WTC11 (cell line): ENCODE results near the gene NALCN. TPM values are rescaled to one million over a fixed set of nuclear protein-coding genes. Genes with fewer than 3 reads are reported as not detected.

Experiments used
- ATAC-seq: fragments of 200-7000 bp; cut with Tn5 transposase; 2 replicates; pipeline ENCODE4 v1.10.0; 2021; ENCODE audit warnings: mild to moderate bottlenecking, moderate library complexity
- CTCF ChIA-PET: fragments of 300-600 bp; sonication (Branson Sonifier 250); formaldehyde crosslinking; loops from one replicate; lab custom pipeline; 2021; ENCODE audit warnings: antibody characterized with exemption; lab: Charles Lee
- POLR2A ChIA-PET: fragments of 350-600 bp; sonication (Branson Sonifier 250); formaldehyde crosslinking; loops from one replicate; lab custom pipeline; 2021; ENCODE audit warnings: antibody characterized with exemption; lab: Charles Lee
- DNase-seq: peaks from one replicate; pipeline ENCODE4 v3.0.0; 2021; ENCODE audit warnings: low spot score
- H3K27ac Mint-ChIP-seq: 2 replicates; pipeline ENCODE4 v1.8.0; 2021; ENCODE audit warnings: mixed read lengths
- H3K27me3 Mint-ChIP-seq: 2 replicates; pipeline ENCODE4 v1.8.0; 2021; ENCODE audit warnings: low read depth, mild to moderate bottlenecking, moderate library complexity, mixed read lengths
- H3K36me3 Mint-ChIP-seq: 2 replicates; pipeline ENCODE4 v1.8.0; 2021; ENCODE audit warnings: mixed read lengths
- H3K4me1 Mint-ChIP-seq: 2 replicates; pipeline ENCODE4 v1.8.0; 2022; ENCODE audit warnings: mixed read lengths
- H3K4me3 Mint-ChIP-seq: 2 replicates; pipeline ENCODE4 v1.8.0; 2021; ENCODE audit warnings: mild to moderate bottlenecking, moderate library complexity, mixed read lengths
- H3K9me3 Mint-ChIP-seq: 2 replicates; pipeline ENCODE4 v1.8.0; 2021; ENCODE audit warnings: mixed read lengths
- AR ChIP-seq: fragments of 250-450 bp; sonication (Bioruptor Pico); IDR thresholded peaks from 2 replicates; pipeline ENCODE4 v1.9.0; 2021; ENCODE audit warnings: mild to moderate bottlenecking
- ARID4B ChIP-seq: sonication (generic); formaldehyde crosslinking; IDR thresholded peaks from 2 replicates; pipeline ENCODE4 v1.8.0; 2023; ENCODE audit warnings: missing genetic modification reagents, mild to moderate bottlenecking, borderline replicate concordance
- ATF1 ChIP-seq: sonication (generic); formaldehyde crosslinking; IDR thresholded peaks from 2 replicates; pipeline ENCODE4 v1.8.1; 2023; ENCODE audit warnings: mild to moderate bottlenecking, moderate library complexity, missing genetic modification reagents
- CDX4 ChIP-seq: fragments of 250-450 bp; sonication (Bioruptor Pico); IDR thresholded peaks from 2 replicates; pipeline ENCODE4 v1.9.0; 2021; ENCODE audit warnings: moderate library complexity, mild to moderate bottlenecking, inconsistent platforms, borderline replicate concordance
- FOXK1 ChIP-seq: sonication (generic); formaldehyde crosslinking; IDR thresholded peaks from 2 replicates; pipeline ENCODE4 v1.8.0; 2022; ENCODE audit warnings: mild to moderate bottlenecking, moderate library complexity, missing genetic modification reagents
- HMGA2 ChIP-seq: fragments of 250-450 bp; sonication (Bioruptor Pico); IDR thresholded peaks from 2 replicates; pipeline ENCODE4 v1.4.0; 2021; ENCODE audit warnings: mild to moderate bottlenecking, moderate library complexity
- JAZF1 ChIP-seq: fragments of 250-450 bp; sonication (Bioruptor Pico); IDR thresholded peaks from 2 replicates; pipeline ENCODE4 v1.9.0; 2021; ENCODE audit warnings: moderate library complexity, mild to moderate bottlenecking, inconsistent platforms
- MYBL2 ChIP-seq: sonication (generic); formaldehyde crosslinking; IDR thresholded peaks from 2 replicates; pipeline ENCODE4 v1.8.1; 2023; ENCODE audit warnings: mild to moderate bottlenecking, moderate library complexity, missing genetic modification reagents
- SMAD4 ChIP-seq: sonication (generic); formaldehyde crosslinking; IDR thresholded peaks from 2 replicates; pipeline ENCODE4 v1.8.0; 2022; ENCODE audit warnings: mild to moderate bottlenecking, missing genetic modification reagents
- STAT6 ChIP-seq: sonication (generic); formaldehyde crosslinking; conservative IDR thresholded peaks from 2 replicates; pipeline ENCODE4 v1.8.1; 2023; ENCODE audit warnings: mild to moderate bottlenecking, low read depth, missing genetic modification reagents, moderate library complexity
- ZNF219 ChIP-seq: sonication (generic); formaldehyde crosslinking; IDR thresholded peaks from 2 replicates; pipeline ENCODE4 v1.8.0; 2023; ENCODE audit warnings: missing genetic modification reagents, mild to moderate bottlenecking, borderline replicate concordance
- ZNF416 ChIP-seq: fragments of 250-450 bp; sonication (Bioruptor Pico); IDR thresholded peaks from 2 replicates; pipeline ENCODE4 v1.9.0; 2021; ENCODE audit warnings: mild to moderate bottlenecking, inconsistent platforms
- total RNA-seq: library from RNA; stranded (reverse); gene quantifications from 3 replicates; pipeline ENCODE4 v1.2.3, GENCODE V29; 2021
- TF ChIP-seq, protein P1 (sequence below): sonication (generic); formaldehyde crosslinking; IDR thresholded peaks from 2 replicates; pipeline ENCODE4 v1.8.0; 2022; ENCODE audit warnings: mild to moderate bottlenecking, missing genetic modification reagents
- TF ChIP-seq, protein P2 (sequence below): sonication (generic); formaldehyde crosslinking; IDR thresholded peaks from 2 replicates; pipeline ENCODE4 v1.8.1; 2023; ENCODE audit warnings: mild to moderate bottlenecking, moderate library complexity, missing genetic modification reagents
- TF ChIP-seq, protein P3 (sequence below): sonication (generic); formaldehyde crosslinking; IDR thresholded peaks from 2 replicates; pipeline ENCODE4 v1.8.1; 2023; ENCODE audit warnings: mild to moderate bottlenecking, missing genetic modification reagents, moderate library complexity

The NALCN gene
- total RNA-seq, 1 experiment from 2014 or later: 0.33 TPM

DNA sequence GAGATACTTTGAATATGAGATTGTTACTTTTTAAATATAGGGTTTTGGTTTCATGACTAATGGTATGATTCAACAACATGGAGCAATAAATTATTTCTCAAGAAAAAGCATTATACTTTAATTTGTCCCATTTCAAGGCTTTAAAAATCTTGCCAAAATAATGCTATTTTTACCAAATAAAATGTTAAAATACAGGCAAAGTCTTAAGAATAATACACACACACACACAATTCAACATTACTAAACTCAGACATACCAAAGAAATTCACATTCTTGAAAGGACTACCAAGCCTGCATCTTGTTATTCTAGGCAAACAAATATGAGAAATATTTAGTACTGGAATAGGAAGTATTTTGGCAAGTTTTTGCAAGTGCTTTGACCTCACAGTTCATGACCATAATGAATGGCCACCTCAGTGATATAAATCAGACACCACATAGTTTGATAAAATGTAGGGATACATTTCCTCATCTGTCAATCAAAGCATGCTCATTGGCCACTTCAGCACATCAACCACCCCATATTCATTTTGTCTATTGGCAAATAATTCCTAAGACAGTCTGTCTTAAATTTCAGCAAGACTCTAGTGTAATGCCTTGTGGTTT, 107.2 kb downstream of the NALCN start:
- DNase-seq: no peak
- H3K27me3 Mint-ChIP-seq: no peaks in the 10 kb centered on the region
- no peaks in the 10 kb centered on the region for H3K4me1 Mint-ChIP-seq
- ChIA-PET CTCF (no interaction called here), POLR2A (no interaction called here)
- no peak overlapping the region for H3K27ac Mint-ChIP-seq
- ATAC-seq: no peak
- no peaks in the 10 kb centered on the region for H3K36me3 Mint-ChIP-seq
- TF ChIP-seq JAZF1 (CRISPR knock-in tag) (no peak), SMAD4 (CRISPR knock-in tag) (no peak), ZNF416 (CRISPR knock-in tag) (no peak), ARID4B (no peak), STAT6 (no peak), ZNF219 (no peak), CDX4 (CRISPR knock-in tag) (no peak), AR (no peak), HMGA2 (no peak), MYBL2 (no peak), ATF1 (CRISPR knock-in tag) (no peak), FOXK1 (no peak)
- TF ChIP-seq, protein P1, sequence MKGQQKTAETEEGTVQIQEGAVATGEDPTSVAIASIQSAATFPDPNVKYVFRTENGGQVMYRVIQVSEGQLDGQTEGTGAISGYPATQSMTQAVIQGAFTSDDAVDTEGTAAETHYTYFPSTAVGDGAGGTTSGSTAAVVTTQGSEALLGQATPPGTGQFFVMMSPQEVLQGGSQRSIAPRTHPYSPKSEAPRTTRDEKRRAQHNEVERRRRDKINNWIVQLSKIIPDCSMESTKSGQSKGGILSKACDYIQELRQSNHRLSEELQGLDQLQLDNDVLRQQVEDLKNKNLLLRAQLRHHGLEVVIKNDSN: no peak
- TF ChIP-seq, protein P2, sequence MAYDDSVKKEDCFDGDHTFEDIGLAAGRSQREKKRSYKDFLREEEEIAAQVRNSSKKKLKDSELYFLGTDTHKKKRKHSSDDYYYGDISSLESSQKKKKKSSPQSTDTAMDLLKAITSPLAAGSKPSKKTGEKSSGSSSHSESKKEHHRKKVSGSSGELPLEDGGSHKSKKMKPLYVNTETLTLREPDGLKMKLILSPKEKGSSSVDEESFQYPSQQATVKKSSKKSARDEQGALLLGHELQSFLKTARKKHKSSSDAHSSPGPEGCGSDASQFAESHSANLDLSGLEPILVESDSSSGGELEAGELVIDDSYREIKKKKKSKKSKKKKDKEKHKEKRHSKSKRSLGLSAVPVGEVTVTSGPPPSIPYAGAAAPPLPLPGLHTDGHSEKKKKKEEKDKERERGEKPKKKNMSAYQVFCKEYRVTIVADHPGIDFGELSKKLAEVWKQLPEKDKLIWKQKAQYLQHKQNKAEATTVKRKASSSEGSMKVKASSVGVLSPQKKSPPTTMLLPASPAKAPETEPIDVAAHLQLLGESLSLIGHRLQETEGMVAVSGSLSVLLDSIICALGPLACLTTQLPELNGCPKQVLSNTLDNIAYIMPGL (CRISPR knock-in tag): no peak
- TF ChIP-seq, protein P3, sequence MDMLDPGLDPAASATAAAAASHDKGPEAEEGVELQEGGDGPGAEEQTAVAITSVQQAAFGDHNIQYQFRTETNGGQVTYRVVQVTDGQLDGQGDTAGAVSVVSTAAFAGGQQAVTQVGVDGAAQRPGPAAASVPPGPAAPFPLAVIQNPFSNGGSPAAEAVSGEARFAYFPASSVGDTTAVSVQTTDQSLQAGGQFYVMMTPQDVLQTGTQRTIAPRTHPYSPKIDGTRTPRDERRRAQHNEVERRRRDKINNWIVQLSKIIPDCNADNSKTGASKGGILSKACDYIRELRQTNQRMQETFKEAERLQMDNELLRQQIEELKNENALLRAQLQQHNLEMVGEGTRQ (CRISPR knock-in tag): no peak
- H3K4me3 Mint-ChIP-seq: no peak overlapping the region
- peaks cover 12% of the 10 kb centered on the region for H3K9me3 Mint-ChIP-seq
